ENCODE measurements around the gene CALCOCO1. TPM values are rescaled to one million over a fixed set of nuclear protein-coding genes. Genes with fewer than 3 reads are reported as not detected.

Gene CALCOCO1
- total and polyA plus RNA-seq, 9 of the 15 experiments (the other 6 are each of a cell fraction or from before 2014, with no cell fraction given) = 1.9 to 31.8 (median 11.0) TPM

DNA sequence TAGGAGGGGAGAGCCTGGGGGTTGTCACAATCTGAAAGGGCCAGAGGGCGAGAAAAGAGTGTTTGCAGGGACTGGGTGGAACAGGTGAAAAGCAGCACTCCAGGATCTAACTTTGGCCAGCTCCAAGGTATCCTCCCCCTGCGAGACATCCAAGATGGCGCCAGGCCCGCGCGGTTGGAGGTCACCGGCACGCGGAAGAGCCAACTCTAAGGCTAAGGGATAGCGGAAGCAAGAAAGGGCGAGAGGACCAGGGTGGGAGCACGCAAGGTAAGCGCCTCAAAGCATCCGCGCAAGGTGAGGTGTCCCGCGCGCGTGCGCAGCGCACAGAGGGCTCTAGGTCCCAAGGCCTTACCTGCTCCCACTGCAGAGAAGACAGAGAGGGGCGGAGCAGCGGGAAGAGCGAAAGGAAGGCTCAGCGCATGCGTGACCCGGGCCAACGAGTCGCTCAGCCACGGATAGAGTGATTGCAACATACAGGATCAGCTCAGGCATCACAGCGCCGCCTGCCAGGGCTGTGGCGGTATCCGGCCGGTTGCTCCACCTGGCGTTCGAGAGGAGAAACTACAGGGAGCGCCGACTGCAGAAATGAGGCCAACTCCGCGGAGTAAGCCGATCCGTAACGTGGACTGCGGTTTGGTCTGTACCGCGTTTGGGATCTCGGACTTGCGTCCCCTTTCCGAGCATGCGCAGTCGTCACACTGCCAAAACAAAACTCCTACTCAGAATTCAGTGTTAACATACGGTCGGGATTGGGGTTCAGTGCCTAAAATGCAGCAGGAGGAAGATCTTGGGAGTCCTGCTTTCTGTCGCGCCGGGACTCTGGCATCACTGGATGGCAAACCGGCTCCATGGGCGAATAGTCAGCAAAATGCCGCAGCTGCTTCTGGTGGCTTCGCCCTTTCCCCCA lies 51.3 kb downstream of the CALCOCO1 start, which contains the start of gene ATP5MC2 (continued):
- TF ChIP-seq, protein P1, sequence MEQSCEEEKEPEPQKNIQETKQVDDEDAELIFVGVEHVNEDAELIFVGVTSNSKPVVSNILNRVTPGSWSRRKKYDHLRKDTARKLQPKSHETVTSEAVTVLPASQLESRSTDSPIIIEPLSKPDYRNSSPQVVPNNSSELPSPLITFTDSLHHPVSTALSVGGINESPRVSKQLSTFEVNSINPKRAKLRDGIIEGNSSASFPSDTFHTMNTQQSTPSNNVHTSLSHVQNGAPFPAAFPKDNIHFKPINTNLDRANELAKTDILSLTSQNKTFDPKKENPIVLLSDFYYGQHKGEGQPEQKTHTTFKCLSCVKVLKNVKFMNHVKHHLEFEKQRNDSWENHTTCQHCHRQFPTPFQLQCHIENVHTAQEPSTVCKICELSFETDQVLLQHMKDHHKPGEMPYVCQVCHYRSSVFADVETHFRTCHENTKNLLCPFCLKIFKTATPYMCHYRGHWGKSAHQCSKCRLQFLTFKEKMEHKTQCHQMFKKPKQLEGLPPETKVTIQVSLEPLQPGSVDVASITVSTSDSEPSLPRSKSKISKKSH (CRISPR knock-in tag; IDR thresholded peaks at IDR 0.05) = no peak
- TF ChIP-seq HMG20B (CRISPR knock-in tag; IDR thresholded peaks at IDR 0.05) (no peak), ZNF583 (CRISPR knock-in tag; IDR thresholded peaks at IDR 0.05) (peak; percentile 80; the same call in 1 of the 2 replicates), GABPB1 (CRISPR knock-in tag; IDR thresholded peaks at IDR 0.05) (peak; percentile 87), SREBF2 (CRISPR knock-in tag; IDR thresholded peaks at IDR 0.05) (no peak), ELF2 (CRISPR knock-in tag; IDR thresholded peaks at IDR 0.05) (no peak), TBL1XR1 (IDR thresholded peaks at IDR 0.05; ENCODE audit: low read length in 2 of 2) (peak in 1 of 2 experiments; percentile 62; a peak in 1 of 4 replicates), CREM (IDR thresholded peaks at IDR 0.05; ENCODE audit: low read depth) (peak; percentile 88), ZNF224 (CRISPR knock-in tag; IDR thresholded peaks at IDR 0.05) (peak; percentile 70; the same call in 1 of the 2 replicates), NR4A1 (CRISPR knock-in tag; IDR thresholded peaks at IDR 0.05) (peak; percentile 50), NR4A1 (tag; IDR thresholded peaks at IDR 0.05) (peak; percentile 70; the same call in 1 of the 2 replicates), E2F3 (CRISPR knock-in tag; IDR thresholded peaks at IDR 0.05) (peak; percentile 79; the same call in 1 of the 2 replicates), SREBF1 (IDR thresholded peaks at IDR 0.05; ENCODE audit: borderline replicate concordance, low read depth, low read length) (peak; percentile 39; the same call in 1 of the 2 replicates), ZC3H11A (IDR thresholded peaks at IDR 0.05; ENCODE audit: low read depth, low read length) (no peak), TEAD2 (tag; IDR thresholded peaks at IDR 0.05) (no peak), PTTG1 (tag; IDR thresholded peaks at IDR 0.05; ENCODE audit: low read depth) (no peak), ZNF584 (CRISPR knock-in tag; IDR thresholded peaks at IDR 0.05; ENCODE audit: low read depth) (no peak; the same call in 1 of the 2 replicates), ZNF124 (CRISPR knock-in tag; IDR thresholded peaks at IDR 0.05) (no peak), ZNF12 (CRISPR knock-in tag; IDR thresholded peaks at IDR 0.05) (peak; percentile 88), SMC3 (conservative IDR thresholded peaks at IDR 0.05; ENCODE audit: insufficient read depth, low read depth, low read length) (peak; percentile 99), NRF1 (conservative IDR thresholded peaks at IDR 0.05 in 1 of 2, IDR thresholded peaks at IDR 0.05 in 1 of 2) (peak; percentile 99), ETV1 (tag; conservative IDR thresholded peaks at IDR 0.05; ENCODE audit: low read depth) (peak; percentile 99), ARHGAP35 (IDR thresholded peaks at IDR 0.05; ENCODE audit: partially characterized antibody) (no peak), IFI16 (CRISPR knock-in tag; IDR thresholded peaks at IDR 0.05) (no peak), CEBPB (tag; IDR thresholded peaks at IDR 0.05) (peak; percentile 100), ZNF174 (CRISPR knock-in tag; IDR thresholded peaks at IDR 0.05) (no peak), ZNF197 (CRISPR knock-in tag; IDR thresholded peaks at IDR 0.05; ENCODE audit: low read depth) (peak; percentile 84), CBFA2T3 (IDR thresholded peaks at IDR 0.05) (no peak)
- TF ChIP-seq, protein P2, sequence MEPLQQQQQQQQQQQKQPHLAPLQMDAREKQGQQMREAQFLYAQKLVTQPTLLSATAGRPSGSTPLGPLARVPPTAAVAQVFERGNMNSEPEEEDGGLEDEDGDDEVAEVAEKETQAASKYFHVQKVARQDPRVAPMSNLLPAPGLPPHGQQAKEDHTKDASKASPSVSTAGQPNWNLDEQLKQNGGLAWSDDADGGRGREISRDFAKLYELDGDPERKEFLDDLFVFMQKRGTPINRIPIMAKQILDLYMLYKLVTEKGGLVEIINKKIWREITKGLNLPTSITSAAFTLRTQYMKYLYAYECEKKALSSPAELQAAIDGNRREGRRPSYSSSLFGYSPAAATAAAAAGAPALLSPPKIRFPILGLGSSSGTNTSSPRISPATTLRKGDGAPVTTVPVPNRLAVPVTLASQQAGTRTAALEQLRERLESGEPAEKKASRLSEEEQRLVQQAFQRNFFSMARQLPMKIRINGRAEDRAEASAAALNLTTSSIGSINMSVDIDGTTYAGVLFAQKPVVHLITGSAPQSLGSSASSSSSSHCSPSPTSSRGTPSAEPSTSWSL (CRISPR knock-in tag; IDR thresholded peaks at IDR 0.05; ENCODE audit: borderline replicate concordance) = 0 out of 2 replicates have a peak, but pooled peaks have one; percentile 27
